Nephron progenitor cell (in vitro differentiated cells): ENCODE results near the gene RPS6KB1.
"Not testable (repeated sequence)": the region's sequence is repeated elsewhere in the genome, so short reads cannot be mapped to it uniquely, and the experiment has no call there.

Experiments
- DNase-seq: peaks from one replicate; pipeline ENCODE4 v3.0.0; 2021
- H3K27ac Mint-ChIP-seq: 2 replicates; pipeline ENCODE4 v1.8.0; 2021; ENCODE audit warnings: mild to moderate bottlenecking, moderate library complexity, mixed read lengths
- H3K27me3 Mint-ChIP-seq: 2 replicates; pipeline ENCODE4 v1.8.0; 2021; ENCODE audit warnings: mild to moderate bottlenecking, low read depth, mixed read lengths; ENCODE audit not compliant: poor library complexity
- H3K36me3 Mint-ChIP-seq: 2 replicates; pipeline ENCODE4 v1.8.0; 2021; ENCODE audit warnings: low read depth, mixed read lengths
- H3K4me1 Mint-ChIP-seq: 2 replicates; pipeline ENCODE4 v1.8.0; 2021; ENCODE audit warnings: mixed read lengths
- H3K4me3 Mint-ChIP-seq: 2 replicates; pipeline ENCODE4 v1.8.0; 2021; ENCODE audit warnings: mild to moderate bottlenecking, moderate library complexity, mixed read lengths
- H3K9me3 Mint-ChIP-seq: 2 replicates; pipeline ENCODE4 v1.8.0; 2021; ENCODE audit warnings: mild to moderate bottlenecking, moderate library complexity, mixed read lengths
- CTCF ChIP-seq: fragments of 200-600 bp; sonication (generic); IDR thresholded peaks from 2 replicates; pipeline ENCODE4 v1.5.0; 2021; ENCODE audit warnings: antibody characterized with exemption

Gene RPS6KB1

GRCh38 chr17:59848778-59849177, 44.1 kb upstream of the RPS6KB1 start:
- Mint-ChIP-seq H3K27ac (no peak overlapping the region), H3K4me3 (no peak overlapping the region), H3K36me3 (no peaks in the 10 kb centered on the region), H3K27me3 (peaks cover 2% of the 10 kb centered on the region), H3K9me3 (no peaks in the 10 kb centered on the region), H3K4me1 (peaks cover 47% of the 10 kb centered on the region)
- DNase-seq: no peak
- no peak for TF ChIP-seq CTCF

- not testable (repeated sequence) for H3K27ac Mint-ChIP-seq, H3K27me3 Mint-ChIP-seq, DNase-seq, H3K9me3 Mint-ChIP-seq, H3K4me3 Mint-ChIP-seq, H3K36me3 Mint-ChIP-seq
- H3K4me1 Mint-ChIP-seq: peaks cover 40% of the 10 kb centered on the region
These were observed 42.6 kb upstream of the RPS6KB1 start for GRCh38 chr17:59850311-59850710.

- DNase-seq: no peak
- Mint-ChIP-seq H3K9me3 (no peaks in the 10 kb centered on the region), H3K36me3 (no peaks in the 10 kb centered on the region), H3K4me1 (peaks cover 26% of the 10 kb centered on the region), H3K27ac (peak overlapping the region; percentile 21), H3K27me3 (peaks cover 2% of the 10 kb centered on the region), H3K4me3 (no peak overlapping the region)
- no peak for TF ChIP-seq CTCF
These were observed 41.2 kb upstream of the RPS6KB1 start for GRCh38 chr17:59851439-59852375.

- H3K9me3 Mint-ChIP-seq, DNase-seq, H3K36me3 Mint-ChIP-seq, H3K4me3 Mint-ChIP-seq, H3K27ac Mint-ChIP-seq, H3K27me3 Mint-ChIP-seq: not testable (repeated sequence)
- peaks cover 18% of the 10 kb centered on the region for H3K4me1 Mint-ChIP-seq
These were observed 40.1 kb upstream of the RPS6KB1 start for GRCh38 chr17:59852847-59853167.

GRCh38 chr17:59853168-59853918, 39.6 kb upstream of the RPS6KB1 start:
- Mint-ChIP-seq H3K36me3 (no peaks in the 10 kb centered on the region), H3K4me3 (no peak overlapping the region), H3K4me1 (peaks cover 17% of the 10 kb centered on the region), H3K9me3 (no peaks in the 10 kb centered on the region), H3K27me3 (peaks cover 2% of the 10 kb centered on the region), H3K27ac (peak overlapping the region; percentile 5)
- TF ChIP-seq CTCF: no peak
- no peak for DNase-seq

GRCh38 chr17:59853919-59854729, 38.8 kb upstream of the RPS6KB1 start:
- not testable (repeated sequence) for H3K27ac Mint-ChIP-seq, H3K9me3 Mint-ChIP-seq, DNase-seq, H3K36me3 Mint-ChIP-seq, H3K4me3 Mint-ChIP-seq, H3K27me3 Mint-ChIP-seq
- H3K4me1 Mint-ChIP-seq: peaks cover 13% of the 10 kb centered on the region
